Islet of Langerhans (tissue), 1 donor: ENCODE measurements around the gene ATG7.
"Not testable (repeated sequence)": the region's sequence is repeated elsewhere in the genome, so short reads cannot be mapped to it uniquely, and the experiment has no call there.

Experiments
- FAIRE-seq: peaks from one replicate; lab custom pipeline; 2011; peaks lifted over from hg19 to GRCh38; lab: Jason Lieb, UNC

The ATG7 gene

GRCh38 chr3:11434563-11435096 is 162.4 kb downstream of the ATG7 start:
- no peak for FAIRE-seq

- FAIRE-seq: no peak
Measured at GRCh38 chr3:11435440-11436165, 163.4 kb downstream of the ATG7 start.

DNA sequence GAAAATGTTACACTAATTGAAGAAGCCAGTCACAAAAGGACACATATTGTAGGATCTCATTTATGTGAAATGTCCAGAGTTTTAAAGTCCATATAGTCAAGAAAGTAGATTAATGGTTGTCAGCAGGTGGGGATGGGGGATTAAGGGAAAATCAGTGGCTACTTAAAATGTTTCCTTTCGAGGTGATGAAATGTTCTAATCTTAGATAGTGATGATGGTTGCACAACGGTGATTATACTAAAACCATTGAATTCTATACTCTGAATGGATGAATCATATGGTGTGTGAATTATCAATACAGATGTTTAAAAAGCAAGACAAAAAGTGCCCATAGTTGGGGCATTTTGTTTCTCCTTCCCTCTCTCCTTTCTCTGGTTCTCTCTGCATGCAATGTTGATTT is 164.6 kb downstream of the ATG7 start:
- FAIRE-seq: no peak

DNA sequence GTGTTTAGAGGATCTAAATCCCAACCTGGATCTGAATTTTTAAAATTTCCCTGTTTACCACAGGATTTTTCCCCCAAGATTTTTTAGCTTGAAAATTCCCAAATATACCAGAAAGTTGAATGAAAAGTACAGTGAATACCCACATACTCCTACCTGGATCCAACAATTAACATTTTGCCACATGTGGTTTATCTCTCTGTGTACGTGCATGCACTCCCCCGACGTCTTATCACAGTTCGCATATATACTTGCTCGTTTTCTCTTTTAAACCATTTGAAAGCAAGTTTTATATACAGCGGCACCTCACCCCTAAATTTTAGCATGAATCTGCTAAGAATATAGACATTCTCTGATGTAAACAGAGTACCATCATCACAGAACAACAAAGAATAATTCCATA is 165.3 kb downstream of the ATG7 start:
- FAIRE-seq: no peak

DNA sequence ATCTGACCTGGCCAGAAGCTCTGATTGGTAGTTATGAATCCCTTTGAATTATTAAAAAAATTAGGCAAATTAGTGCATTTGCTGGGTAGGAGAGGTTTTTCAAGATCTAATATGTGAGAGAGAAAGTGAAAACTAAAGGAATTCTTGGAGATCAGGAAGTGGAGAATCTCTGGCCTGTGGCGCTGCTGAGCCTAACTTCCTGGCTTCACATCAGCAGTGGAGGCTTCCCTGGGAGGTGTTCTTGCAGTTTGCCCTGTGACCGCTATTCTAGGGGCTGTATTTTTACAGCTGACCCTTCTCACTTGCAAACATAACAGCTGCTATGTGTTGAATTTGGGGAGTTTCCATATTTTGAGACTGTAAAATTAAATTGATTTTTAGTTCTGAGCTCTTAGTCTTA is 166.4 kb downstream of the ATG7 start:
- FAIRE-seq: no peak

GRCh38 chr3:11441346-11441745 is 169.1 kb downstream of the ATG7 start:
- FAIRE-seq: not testable (repeated sequence)

DNA sequence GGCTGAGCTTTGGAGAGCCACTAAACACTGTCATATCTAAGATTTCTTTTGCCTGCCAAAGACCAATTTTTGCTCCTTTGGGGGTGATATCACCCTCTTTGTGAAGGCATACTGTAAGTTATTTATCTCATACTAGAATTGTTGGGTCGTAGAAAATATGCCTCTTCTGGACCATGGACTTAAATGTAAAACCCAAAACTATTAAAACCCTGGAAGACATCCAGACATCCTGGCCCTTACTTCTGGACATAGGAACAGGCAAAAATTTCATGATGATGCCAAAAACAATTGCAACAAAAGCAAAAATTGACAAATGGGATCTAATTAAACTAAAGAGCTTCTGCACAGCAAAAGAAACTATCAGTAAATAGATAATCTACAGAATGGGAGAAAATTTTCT is 172.2 kb downstream of the ATG7 start:
- no peak for FAIRE-seq

GRCh38 chr3:11445193-11445592 is 173.0 kb downstream of the ATG7 start:
- not testable (repeated sequence) for FAIRE-seq

- no peak for FAIRE-seq
Measured at GRCh38 chr3:11445883-11446282, 173.7 kb downstream of the ATG7 start.

- FAIRE-seq: no peak
Measured at GRCh38 chr3:11447584-11448200, 175.5 kb downstream of the ATG7 start.

DNA sequence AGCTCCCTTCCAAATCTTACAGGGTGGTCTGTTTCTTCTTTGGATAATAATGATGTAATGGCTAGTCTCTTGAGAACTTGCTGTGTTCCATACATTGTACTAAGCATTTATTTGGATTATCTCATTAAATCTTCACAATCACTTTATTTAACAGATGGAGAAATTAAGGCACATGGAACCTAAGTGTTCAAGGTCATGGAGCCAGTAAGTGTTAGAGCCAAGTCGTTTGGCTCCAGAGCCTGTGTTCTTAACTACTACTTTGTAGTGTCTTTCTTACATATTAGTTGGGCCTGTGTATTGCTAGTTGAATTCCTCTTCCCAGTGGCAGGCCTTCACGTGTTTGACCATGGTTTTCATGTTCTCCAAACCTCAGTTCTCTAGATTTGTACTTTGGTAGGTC is 177.8 kb downstream of the ATG7 start:
- no peak for FAIRE-seq

DNA sequence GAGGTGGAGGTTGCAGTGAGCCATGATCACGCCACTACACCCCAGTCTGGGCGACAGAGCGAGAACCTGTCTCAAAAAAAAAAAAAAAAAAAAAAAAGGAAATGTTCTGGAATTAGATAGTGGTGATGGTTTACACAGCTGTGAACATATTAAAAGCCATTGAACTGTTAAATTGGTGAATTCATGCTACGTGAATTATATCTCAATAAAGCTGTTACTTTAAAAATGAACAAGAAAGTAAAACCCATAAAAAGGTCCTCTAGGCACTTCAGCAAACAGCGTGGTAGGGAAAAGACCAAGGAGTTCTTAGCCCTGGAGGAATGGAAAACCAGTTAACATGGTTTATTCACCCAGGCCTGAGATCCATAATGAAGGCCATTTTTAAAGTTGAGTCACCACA is 180.1 kb downstream of the ATG7 start:
- FAIRE-seq: no peak

DNA sequence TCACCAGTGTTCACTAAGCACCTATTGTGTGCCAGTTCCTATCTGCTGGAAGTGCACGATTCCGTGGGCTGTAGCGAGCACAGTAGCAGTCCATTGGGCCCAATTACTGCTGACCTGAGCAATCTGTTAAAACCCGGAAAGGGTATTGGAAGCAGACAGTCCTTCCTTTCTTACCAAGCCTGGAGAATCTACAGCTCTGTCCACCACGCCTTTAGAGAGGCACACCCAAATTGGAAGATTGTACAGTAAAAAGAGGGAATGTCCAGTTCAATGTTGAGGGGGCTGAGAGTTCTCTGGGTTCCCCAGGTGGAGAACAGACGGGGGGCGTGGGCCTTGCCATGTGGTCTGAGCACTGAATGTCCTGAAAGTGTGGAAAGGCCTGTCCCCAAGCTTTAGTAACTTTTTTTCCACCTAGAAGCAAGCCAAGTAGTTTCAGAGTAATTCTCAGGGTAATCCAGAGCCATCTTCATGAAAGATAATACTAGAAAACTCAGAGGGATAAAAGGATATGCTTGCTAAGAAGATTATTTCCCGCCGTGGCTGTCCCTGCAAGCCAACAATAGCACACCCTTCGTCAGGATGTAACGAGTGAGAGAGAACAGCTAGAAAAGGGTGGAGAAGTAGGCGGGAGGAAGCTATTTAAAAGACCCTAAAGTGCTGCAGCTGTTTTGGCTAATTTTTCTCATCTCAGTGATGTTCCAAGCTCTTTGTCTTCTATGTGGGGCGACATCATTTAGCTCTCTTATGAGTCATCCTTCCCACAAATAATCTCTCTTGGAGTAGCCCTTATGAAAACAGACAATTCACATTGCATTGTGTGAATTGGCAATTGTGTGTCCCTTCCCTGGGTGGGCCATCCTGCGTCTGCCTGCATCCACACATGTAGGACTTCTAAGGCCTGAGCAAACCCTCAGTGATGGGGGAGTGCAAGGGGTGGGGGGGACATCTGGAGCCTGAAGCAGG is 181.0 kb downstream of the ATG7 start:
- no peak for FAIRE-seq

- FAIRE-seq: no peak
Measured at GRCh38 chr3:11455956-11456355, 183.8 kb downstream of the ATG7 start.

- no peak for FAIRE-seq
Measured at GRCh38 chr3:11457135-11457534, 184.9 kb downstream of the ATG7 start.

GRCh38 chr3:11459186-11459824 is 187.1 kb downstream of the ATG7 start:
- FAIRE-seq: no peak

- FAIRE-seq: no peak
Measured at GRCh38 chr3:11461226-11461625, 189.0 kb downstream of the ATG7 start.

DNA sequence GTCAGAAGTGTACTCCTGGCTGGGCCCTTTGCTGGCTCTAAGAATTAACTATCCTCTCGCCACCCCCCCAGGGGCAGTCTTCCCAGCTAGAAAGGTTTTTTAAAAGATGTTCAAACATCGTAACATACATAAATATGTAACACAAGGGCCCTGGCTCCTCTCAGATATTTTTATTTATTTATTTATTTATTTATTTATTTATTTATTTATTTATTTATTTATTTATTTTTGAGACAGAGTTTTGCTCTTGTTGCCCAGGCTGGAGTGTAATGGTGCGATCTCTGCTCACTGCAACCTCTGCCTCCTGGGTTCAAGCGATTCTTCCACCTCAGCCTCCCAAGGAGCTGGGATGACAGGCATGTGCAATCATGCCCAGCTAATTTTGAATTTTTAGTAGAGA is 190.5 kb downstream of the ATG7 start:
- not testable (repeated sequence) for FAIRE-seq

DNA sequence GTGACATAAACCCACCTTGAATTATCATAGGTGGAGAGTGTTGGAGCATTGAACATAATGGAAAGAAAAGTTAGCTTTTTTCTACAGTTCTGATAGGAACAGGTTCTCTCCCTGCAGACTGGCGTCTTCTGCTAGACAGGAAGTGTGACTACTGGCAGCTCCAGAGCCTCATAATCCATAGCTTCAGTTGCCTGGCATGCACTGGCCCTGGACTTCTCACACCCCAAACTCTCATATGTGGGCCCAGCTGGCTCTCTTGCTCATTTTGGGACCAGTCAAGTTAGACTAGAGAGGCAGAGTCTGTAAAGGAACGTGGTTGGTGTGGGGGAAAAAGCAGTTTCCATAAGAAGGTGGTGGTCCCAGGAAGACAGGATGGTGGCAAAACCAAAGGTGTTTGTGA is 191.4 kb downstream of the ATG7 start:
- FAIRE-seq: no peak

- no peak for FAIRE-seq
Measured at GRCh38 chr3:11464356-11464755, 192.2 kb downstream of the ATG7 start.

GRCh38 chr3:11465744-11466616 is 193.8 kb downstream of the ATG7 start:
- no peak for FAIRE-seq
